GM19452 (cell line): ENCODE results near the gene PIEZO1.

Experiments used
- ATAC-seq: cut with Tn5 transposase; IDR thresholded peaks from one replicate; pipeline ENCODE4 v1.9.1; 2021; ENCODE audit not compliant: unreplicated experiment

PIEZO1 gene

GRCh38 chr16:88694221-88695087 is 90.6 kb downstream of the PIEZO1 start:
- ATAC-seq = no peak

DNA sequence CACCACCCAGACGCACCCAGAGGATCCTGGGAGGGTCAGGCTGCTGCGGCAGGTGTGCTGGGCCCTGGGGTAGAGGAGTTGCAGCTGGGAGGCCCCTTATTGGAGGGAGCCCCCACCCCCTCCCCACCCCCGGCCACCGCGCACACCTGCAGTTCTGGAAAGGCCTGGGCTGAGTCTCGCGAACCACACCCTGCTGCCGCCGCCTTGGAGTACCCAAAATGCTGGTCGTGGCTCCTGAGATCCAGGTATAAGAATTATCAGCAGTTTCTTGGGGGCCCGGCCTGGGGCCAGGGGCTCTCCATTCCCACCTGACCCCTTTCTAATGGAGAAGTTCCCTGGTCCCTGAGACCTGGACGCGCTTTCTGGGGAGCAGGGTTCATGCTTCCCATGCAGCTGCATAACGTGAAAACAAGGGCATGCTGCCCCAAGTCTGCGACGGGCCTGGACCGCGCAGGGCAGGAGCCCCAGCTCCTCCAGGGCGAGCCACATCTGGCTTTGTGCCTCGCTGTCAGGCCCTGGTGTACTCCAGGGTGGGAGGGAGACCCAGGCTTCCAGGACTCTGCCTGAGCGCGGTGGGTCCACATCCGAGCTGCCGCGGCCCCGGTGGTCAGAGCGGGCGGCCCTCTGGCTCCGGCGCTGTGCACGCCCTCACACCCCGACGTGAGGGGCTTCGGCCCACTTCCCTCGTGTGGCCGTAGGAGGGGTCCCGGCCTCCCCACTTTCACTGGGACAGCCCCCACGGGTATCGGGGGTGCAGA is 91.4 kb downstream of the PIEZO1 start:
- no peak for ATAC-seq

DNA sequence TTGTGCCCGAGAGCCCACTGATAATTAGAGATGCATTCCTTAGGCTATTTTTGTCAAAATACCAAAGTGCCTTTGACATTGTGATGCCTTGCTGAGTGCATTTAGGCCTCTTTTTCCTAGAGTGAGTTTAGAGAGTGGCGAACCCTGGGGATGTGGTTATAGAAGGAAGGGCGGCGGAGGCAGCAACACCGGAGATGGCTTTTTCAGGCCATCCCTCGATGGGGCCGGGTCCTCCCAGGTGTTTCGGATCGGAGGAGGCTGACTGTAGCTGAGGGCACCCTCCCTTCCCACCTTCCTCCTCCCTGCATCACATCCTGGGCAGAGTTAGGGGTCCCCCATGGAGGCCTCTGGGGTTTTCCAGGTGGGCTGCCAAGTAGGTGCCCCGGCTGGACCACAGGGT is 92.2 kb downstream of the PIEZO1 start:
- no peak for ATAC-seq

DNA sequence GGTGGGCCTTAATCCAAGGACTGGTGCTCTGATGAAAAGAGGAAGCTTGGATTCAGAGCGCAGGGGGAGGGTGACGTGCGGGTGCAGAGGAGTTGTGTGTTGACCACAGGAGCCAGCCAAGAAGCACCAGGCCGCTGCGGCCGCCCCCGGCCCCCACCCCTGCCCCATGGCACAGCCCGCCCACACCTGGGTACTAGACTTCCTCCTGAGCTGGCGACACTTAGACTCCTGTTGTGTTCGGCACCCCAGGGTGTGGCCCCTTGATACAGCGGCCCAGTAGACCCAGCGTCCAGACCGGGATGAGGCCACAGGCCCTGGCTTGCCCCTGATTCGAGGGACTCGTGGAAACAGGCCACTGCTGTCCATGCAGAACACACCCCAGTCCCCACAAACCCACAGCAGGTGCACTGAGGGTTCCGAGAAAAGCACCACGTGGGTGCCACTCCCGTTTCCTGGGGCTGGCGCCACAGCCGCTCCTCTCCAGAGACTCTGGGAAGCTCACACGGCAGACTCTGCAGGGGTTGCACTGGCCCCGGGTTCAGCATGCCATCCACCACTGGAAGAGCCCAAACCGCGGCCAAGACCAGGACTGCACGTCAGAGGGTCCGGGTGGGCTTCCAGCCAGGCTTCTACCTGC is 93.0 kb downstream of the PIEZO1 start:
- no peak for ATAC-seq

- ATAC-seq = no peak
Observed at GRCh38 chr16:88691129-88691813, 93.7 kb downstream of the PIEZO1 start.

DNA sequence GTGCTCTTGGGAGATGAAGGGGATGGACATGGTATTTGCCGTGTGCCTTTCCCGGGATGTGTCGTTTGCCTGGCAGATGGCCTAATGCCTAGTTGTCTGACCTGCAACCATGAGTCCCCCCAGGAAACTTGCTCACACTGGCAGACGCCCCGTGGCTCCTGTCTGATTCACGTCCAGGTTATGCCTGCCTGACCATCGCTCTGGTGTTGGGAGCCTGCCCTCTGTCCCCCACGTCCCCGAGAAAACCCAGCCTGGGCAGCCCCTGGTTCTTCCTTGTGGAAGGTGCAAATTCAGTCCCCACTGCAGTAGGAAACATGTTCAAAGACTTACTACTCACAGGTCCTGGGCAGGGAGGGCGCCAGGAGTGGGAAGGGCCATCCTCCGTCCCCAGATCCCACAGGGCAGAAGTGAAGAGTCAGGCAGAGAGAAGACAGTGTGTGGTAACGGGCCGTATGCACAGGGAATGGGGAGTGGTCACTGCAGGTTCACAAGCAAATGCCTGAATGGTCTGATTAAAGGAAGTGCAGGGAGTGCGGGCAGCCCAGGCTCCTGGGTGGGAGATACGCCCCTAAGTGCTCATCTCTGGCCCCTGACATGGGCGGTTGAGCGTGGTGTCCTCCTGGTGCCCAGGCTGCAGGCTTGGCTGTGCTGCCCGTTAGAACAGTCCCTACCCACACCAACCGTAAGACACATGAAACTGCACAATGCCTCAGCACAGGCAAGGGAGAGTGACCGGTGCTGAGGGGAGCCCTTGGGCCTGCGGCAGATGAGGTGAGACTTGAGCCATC is 94.5 kb downstream of the PIEZO1 start:
- no peak for ATAC-seq

- no peak for ATAC-seq
Observed at GRCh38 chr16:88688013-88688778, 96.8 kb downstream of the PIEZO1 start.

- ATAC-seq = no peak
Observed at GRCh38 chr16:88687676-88688012, 97.4 kb downstream of the PIEZO1 start.

GRCh38 chr16:88687254-88687576 is 97.8 kb downstream of the PIEZO1 start:
- no peak for ATAC-seq

DNA sequence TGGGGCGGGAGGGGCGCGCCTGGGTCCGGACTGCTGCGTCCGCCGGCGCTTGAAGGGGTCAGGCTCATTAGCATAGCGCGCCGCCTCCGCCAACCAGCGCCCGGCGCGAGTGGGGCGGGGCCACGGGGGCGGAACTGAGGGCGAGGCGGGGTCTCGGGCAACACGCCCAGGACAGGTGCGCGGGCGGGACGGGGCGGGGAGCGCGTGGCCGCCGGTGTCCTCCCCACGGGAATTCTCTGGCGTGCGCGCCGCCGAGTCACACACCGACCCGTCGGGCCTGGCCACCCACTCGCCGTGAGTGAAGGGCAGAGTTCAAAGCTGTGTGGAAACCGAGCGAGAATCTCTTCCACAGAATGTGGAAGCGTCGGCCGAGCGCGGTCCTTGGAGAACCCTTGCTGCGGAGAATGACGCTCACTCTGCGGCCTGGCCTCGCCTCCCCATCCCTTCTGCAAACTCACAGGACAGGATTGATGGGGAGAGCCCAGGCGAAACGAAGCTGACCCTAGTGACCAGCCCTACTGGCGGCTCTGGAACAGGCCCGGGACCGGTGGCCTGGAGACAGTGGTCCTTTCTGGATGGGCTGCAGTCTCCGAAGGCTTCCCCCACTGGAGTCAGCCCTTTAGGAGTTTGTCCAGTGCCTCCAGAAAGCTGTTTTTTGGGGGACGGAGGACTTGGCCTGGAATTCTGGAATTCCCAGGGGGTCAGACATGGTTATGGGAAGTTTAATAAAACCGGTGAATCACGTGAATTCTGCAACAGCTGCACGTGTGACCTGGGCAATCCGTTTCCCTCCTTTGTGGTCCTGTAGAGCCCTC is 98.4 kb downstream of the PIEZO1 start, which contains the start of gene SNAI3:
Gene SNAI3, minus strand, starts transcription at position 69 of the 815 bp plus-strand sequence. CDS start 101 bp downstream, outside the sequence.
- peak; percentile 70 for ATAC-seq

- ATAC-seq = no peak
Observed at GRCh38 chr16:88686062-88686438, 99.0 kb downstream of the PIEZO1 start.

DNA sequence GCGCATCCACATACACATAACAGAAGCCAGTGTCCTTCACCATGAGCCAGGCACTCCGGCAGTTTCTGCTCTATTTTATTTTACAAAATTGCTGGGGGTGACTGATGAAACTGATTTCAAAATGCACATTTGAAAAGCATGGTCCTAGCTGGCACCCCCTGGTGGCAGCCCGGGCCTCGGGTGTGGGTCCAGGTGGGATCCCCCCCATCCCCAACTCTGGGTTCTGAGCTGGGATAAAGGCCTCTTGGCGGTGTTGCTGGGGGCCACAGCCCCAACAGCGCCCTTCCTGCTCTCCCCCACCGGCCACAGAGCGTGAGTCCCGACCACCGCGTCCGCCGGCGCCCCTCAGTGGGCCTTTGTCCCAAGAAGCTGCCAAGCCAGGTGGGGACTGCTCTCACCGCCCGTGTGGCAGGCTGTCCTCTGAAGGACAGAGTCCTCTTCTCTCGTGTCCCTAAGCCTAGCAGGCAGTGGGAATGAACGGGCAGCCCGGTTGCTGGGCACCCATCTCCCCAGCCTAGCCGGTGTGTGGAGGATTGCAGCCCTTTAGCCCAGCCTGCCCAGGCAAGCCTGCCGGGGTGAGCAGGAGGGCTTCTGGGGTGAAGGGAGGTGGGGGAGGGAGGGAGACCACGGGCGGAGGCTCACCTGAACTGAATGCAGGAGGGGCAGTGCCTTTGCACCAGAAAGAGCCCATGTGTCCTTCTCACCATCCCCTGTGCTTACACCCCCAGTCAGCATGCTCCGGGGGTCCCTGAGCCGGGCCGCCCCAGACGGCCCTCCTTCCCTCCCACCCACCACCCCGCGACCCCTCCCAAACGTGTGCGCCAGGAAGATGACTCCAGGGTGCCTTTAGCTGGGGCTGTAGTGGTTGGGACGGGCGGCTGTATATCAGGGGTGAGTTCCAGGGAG is 99.6 kb downstream of the PIEZO1 start:
- ATAC-seq = no peak

GRCh38 chr16:88684569-88685155 is 100.4 kb downstream of the PIEZO1 start:
- ATAC-seq = no peak

GRCh38 chr16:88681709-88682451 is 103.1 kb downstream of the PIEZO1 start:
- ATAC-seq = no peak

DNA sequence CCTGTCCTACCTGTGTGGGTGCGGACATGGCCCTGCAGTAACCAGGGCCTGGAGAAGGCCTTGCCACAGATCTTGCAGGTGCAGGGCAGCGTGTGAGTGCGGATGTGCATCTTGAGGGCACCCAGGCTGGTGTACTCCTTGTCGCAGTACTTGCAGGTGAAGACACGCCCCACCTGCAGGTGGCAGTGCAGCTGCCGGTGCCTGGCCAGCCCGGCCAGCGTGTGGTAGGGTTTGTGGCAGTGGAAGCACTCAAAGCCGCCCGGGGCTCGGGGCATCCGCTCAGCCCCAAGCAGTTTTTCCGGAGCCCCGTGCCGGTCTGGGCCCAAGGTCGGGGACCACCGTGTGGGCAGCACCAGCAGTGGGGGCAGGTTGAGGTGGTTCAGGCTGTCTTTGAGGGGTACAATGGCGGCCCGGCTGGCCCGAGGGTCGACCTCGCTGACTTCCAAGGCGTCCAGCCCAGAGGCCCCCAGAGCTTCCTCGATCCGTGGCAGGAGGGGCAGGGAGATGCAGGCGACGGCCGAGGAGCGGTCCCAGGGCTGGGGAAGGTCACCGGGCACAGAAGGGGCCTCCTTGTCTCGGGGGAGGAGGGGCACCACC is 103.8 kb downstream of the PIEZO1 start:
- ATAC-seq = no peak

DNA sequence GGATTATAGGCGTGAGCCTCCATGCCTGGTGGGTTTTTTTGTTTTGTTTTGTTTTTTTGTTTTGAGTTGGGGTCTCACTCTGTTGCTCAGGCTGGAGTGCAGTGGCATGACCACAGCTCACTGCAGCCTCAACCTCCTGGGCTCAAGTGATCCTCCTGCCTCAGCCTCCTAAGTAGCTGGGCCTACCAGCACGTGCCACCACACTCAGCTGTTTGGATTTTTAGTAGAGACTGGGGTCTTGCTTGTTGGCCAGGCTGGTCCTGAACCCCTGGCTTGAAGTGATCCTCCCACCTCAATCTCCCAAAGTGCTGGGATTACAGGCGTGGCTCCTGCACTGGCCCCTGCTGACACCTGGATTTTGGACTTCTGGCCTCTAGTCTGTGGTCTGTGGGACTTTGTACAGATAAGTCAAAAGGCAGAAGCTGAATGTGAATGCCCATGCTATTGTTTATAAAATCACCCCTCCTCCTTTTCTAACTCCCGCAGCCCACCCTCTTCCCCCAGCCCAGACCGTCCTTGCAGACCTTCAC is 104.4 kb downstream of the PIEZO1 start:
- ATAC-seq = no peak
